Ovary (tissue), 3 donors: Measurements from ENCODE around the gene METRNL.

ENCODE experiments used
- CTCF ChIP-seq, 3 donors: fragments of 450-650 bp in 2 of 3; fragments of 200-600 bp in 1 of 3; IDR thresholded peaks; one replicate each; pipeline versions ENCODE4 v1.5.1 to v1.8.0; 2016 to 2022; ENCODE audit warnings: antibody characterized with exemption in 3 of 3, mild to moderate bottlenecking in 1 of 3
- POLR2A ChIP-seq: fragments of 450-650 bp; IDR thresholded peaks from one replicate; pipeline ENCODE4 v1.6.1; 2017; ENCODE audit warnings: antibody characterized with exemption, mild to moderate bottlenecking, moderate library complexity
- donor health status: DM: no; HTN: no; CAD: no.

DNA sequence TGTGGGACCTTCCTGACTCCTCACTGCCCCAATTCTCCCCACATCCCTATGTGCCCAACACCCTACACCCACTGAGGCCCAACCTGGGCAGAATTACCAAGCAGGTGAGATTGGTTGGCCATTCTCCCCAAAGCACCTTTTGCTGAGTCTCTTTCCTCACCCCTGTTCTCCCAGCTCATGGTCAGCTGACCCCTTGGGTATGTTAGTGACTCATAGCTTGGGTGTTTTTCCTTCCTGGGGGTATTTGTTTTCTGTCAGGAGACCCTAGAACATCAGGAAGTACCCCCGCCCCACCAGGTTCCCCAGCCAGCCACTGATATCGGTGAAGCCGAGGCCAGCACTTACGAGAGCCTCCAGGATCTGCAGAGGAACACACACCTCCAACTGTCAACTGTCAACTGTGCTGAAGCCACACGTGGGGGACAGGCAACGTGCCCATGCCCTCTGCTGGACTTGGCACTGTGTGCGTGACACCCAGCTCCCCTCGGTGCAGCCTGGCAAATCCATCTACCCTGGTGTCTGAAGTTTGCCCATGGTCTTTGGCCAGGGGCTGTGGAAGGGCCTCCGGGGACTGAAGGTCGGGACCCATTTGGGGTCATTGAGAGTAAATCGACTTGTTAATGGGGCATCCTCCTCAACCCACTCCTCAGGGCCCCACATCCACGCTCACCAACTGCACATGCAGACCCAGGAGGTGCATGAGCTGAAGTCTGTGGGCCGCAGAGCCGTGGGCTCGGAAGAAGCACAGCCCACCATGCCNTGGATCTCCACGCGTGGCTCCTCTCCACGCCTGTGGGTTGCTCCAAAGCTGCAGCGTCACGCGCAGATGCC, 53.1 kb downstream of the METRNL start:
- TF ChIP-seq CTCF (IDR thresholded peaks at IDR 0.05) (no peak), POLR2A (no peak)
